BE2C (cell line): ENCODE data around the gene ZNF248.

ENCODE experiments used
- DNase-seq: peaks from one replicate; pipeline ENCODE4 v3.0.0-alpha.2; 2020
- H3K27me3 ChIP-seq: fragments of 250-450 bp; sonication (Bioruptor Pico); 2 replicates; pipeline ENCODE4 v1.5.1; 2020; ENCODE audit warnings: mild to moderate bottlenecking
- H3K36me3 ChIP-seq: fragments of 250-450 bp; sonication (Bioruptor Pico); 2 replicates; pipeline ENCODE4 v1.5.1; 2020; ENCODE audit warnings: mild to moderate bottlenecking
- H3K4me1 ChIP-seq: fragments of 250-450 bp; sonication (Bioruptor Pico); 2 replicates; pipeline ENCODE4 v1.5.1; 2020
- H3K4me3 ChIP-seq: 2 replicates; pipeline ENCODE4 v1.5.1; 2011; ENCODE audit warnings: low read depth, low read length
- H3K9me3 ChIP-seq: fragments of 250-450 bp; sonication (Bioruptor Pico); 2 replicates; pipeline ENCODE4 v1.5.1; 2020
- TF ChIP-seq, protein P1 (sequence below): IDR thresholded peaks from 2 replicates; pipeline ENCODE4 v1.5.1; 2012; ENCODE audit warnings: mild to moderate bottlenecking, low read depth, low read length

ZNF248 gene

DNA sequence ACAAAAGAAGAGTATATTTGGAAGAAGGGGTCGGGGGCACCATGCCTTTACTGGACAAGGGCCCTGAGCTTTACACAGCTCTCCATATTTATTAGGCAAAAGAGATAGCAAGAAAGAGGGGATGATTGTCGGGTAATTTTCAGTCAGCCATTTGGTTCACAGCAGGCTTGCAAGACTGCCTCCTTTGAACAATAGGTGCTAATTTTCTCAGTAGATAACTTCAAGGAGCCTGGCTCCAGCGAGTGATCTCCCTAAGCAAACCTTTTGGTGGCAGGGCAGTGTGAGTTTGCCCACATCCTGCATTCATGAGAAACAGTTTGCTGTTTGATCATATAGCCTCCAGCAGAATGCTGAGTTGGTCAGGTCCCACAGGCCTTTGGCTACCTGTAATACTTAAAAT is 94.3 kb downstream of the ZNF248 start:
- no peak overlapping the region for H3K4me3 ChIP-seq
- TF ChIP-seq, protein P1, sequence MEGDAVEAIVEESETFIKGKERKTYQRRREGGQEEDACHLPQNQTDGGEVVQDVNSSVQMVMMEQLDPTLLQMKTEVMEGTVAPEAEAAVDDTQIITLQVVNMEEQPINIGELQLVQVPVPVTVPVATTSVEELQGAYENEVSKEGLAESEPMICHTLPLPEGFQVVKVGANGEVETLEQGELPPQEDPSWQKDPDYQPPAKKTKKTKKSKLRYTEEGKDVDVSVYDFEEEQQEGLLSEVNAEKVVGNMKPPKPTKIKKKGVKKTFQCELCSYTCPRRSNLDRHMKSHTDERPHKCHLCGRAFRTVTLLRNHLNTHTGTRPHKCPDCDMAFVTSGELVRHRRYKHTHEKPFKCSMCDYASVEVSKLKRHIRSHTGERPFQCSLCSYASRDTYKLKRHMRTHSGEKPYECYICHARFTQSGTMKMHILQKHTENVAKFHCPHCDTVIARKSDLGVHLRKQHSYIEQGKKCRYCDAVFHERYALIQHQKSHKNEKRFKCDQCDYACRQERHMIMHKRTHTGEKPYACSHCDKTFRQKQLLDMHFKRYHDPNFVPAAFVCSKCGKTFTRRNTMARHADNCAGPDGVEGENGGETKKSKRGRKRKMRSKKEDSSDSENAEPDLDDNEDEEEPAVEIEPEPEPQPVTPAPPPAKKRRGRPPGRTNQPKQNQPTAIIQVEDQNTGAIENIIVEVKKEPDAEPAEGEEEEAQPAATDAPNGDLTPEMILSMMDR, result no peak

DNA sequence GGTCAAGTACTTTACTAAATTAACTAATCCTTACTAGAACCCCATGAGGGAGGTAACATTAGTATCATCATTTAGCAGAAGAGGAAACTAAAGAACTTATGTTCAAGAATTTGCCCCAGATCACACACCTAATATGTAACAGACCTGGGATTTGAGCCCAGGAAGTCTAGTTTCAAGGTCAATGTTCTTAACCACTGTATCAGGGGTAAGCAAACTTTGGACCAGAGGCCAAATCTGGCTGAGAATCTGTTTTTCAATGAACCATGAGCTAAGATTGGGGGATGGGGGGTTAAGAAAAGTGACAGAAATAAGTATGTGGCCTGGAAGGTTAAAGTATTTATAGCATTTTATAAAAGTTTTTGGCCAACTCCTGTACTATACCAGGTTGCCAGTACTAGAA is 95.1 kb downstream of the ZNF248 start:
- no peaks in the 10 kb centered on the region for H3K4me1 ChIP-seq
- no peaks in the 10 kb centered on the region for H3K27me3 ChIP-seq
- H3K36me3 ChIP-seq, result no peaks in the 10 kb centered on the region
- no peaks in the 10 kb centered on the region for H3K9me3 ChIP-seq
- no peak for DNase-seq
- TF ChIP-seq, protein P1, result no peak
- H3K4me3 ChIP-seq, result no peak overlapping the region

More for the DNA sequence above, 94.3 kb downstream of the ZNF248 start:
- Histone ChIP-seq H3K4me1 (no peaks in the 10 kb centered on the region), H3K36me3 (no peaks in the 10 kb centered on the region), H3K9me3 (no peaks in the 10 kb centered on the region), H3K27me3 (no peaks in the 10 kb centered on the region)
- no peak for DNase-seq

DNA sequence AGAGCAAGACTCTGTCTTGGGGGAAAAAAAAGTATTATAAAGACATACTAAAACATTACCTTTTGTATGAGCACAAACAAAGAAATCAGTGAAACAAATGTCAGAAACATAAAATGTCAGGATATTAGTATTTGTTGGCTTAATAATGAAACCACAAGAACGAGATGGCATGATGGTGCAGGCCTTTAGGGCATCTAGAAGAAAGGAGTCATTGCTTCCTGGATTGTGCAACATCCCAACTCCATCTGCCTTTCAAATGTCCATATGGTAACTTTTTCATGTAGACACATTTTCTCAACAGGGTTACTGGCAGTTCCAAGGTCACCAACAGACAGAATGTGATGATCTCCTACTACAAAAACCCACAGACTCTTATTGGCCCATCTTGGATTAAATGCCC is 96.6 kb downstream of the ZNF248 start:
- no peaks in the 10 kb centered on the region for H3K9me3 ChIP-seq
- no peaks in the 10 kb centered on the region for H3K4me1 ChIP-seq
- TF ChIP-seq, protein P1, result no peak
- no peaks in the 10 kb centered on the region for H3K36me3 ChIP-seq
- no peak overlapping the region for H3K4me3 ChIP-seq
- no peak for DNase-seq
- H3K27me3 ChIP-seq, result no peaks in the 10 kb centered on the region

DNA sequence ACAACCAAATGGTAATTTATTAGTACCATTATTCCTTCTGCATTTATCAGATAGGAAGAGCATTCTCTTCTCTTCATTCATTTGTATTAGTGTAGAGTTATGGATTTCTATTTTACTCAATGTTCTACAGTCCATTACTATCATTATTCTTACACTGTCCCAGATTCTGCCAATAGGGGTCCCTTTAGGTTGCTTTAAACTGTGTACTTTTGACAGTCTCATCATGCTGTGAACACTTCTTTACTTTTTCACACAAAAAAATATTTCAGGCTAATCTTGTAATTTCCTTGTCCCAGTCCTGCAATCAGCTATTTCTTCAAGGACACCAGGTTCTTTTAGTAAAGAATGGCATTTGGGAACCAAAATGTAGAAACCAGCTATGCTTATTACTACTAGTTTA is 99.3 kb downstream of the ZNF248 start:
- H3K4me3 ChIP-seq, result no peak overlapping the region
- no peaks in the 10 kb centered on the region for H3K27me3 ChIP-seq
- H3K9me3 ChIP-seq, result no peaks in the 10 kb centered on the region
- H3K4me1 ChIP-seq, result no peaks in the 10 kb centered on the region
- TF ChIP-seq, protein P1, result no peak
- DNase-seq, result no peak
- H3K36me3 ChIP-seq, result no peaks in the 10 kb centered on the region

DNA sequence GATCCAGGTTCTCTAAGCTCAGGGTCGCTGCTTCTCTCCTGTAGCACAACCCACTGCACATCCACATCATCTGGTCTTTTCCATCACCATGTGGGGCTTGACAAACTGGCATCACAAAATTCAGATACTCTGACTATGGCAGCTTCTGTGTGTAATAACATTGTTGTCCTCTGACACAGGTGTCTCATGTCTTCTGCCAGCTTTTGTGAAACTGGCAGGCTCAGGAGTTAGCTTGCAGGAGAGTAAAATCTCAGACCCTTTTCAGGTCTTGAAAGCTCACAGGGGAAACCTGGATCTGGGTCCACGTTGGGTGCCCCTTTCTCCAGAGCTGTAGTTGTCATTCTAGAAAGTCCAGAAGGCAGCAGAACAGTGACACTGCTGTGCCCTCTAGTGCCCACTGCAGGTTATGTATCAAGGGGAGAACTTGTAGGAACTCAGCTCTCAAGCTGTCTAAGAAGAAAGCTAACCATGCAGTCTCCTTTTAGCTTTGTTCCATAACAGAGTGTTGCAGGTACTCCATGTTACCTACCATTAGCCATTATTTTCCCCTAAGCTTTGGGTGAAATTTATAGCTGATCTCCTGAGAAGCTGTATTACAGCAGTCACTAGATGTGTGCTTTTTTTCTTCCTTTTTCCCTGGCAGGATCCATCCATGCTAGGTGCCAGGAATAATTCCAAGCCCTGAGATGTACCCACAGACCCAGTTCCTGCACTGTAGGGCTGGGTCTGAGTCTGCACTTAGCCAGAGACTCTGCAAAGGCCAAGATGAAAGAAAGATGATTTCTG is 102.7 kb downstream of the ZNF248 start:
- Histone ChIP-seq H3K36me3 (no peaks in the 10 kb centered on the region), H3K4me1 (no peaks in the 10 kb centered on the region), H3K4me3 (no peak overlapping the region), H3K9me3 (no peaks in the 10 kb centered on the region), H3K27me3 (no peaks in the 10 kb centered on the region)
- DNase-seq, result no peak
- TF ChIP-seq, protein P1, result peak; percentile 27

DNA sequence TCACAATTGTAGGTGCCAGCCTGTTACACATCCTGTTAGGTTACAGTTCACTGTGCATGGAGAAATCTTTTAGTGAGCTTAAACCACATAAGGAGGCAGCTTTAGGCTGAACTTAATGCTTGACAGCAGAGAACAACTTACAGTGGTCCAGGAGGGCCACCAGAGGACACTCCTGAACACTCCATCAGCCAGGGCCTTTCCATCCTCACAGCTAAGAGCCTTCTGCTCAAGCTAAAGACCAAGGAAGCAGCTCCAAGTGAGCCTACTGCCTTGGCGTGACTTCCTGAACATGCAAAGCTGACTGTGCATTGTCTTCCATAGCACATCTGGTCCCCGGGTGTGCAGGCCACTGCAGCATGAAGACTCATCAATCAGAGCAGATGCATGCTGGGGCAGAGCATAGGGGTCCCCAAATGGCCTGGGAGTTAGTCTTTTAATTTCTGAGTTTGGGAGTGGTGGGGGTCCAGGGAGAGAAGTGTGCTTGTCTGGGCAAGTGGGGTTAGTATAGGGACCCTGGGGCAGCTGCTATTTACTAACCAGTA is 105.0 kb downstream of the ZNF248 start:
- H3K36me3 ChIP-seq, result no peaks in the 10 kb centered on the region
- H3K9me3 ChIP-seq, result no peaks in the 10 kb centered on the region
- no peak overlapping the region for H3K4me3 ChIP-seq
- H3K4me1 ChIP-seq, result no peaks in the 10 kb centered on the region
- no peak for DNase-seq
- TF ChIP-seq, protein P1, result no peak
- H3K27me3 ChIP-seq, result no peaks in the 10 kb centered on the region
